ENCODE measurements around the gene DOCK4.

DOCK4 gene

GRCh38 chr7:111806232-111806631 is 400.0 kb downstream of the DOCK4 start:
- no peak overlapping the region for H3K4me3 ChIP-seq (ENCODE audit: low read depth, low read length)
- TF ChIP-seq, protein P1, sequence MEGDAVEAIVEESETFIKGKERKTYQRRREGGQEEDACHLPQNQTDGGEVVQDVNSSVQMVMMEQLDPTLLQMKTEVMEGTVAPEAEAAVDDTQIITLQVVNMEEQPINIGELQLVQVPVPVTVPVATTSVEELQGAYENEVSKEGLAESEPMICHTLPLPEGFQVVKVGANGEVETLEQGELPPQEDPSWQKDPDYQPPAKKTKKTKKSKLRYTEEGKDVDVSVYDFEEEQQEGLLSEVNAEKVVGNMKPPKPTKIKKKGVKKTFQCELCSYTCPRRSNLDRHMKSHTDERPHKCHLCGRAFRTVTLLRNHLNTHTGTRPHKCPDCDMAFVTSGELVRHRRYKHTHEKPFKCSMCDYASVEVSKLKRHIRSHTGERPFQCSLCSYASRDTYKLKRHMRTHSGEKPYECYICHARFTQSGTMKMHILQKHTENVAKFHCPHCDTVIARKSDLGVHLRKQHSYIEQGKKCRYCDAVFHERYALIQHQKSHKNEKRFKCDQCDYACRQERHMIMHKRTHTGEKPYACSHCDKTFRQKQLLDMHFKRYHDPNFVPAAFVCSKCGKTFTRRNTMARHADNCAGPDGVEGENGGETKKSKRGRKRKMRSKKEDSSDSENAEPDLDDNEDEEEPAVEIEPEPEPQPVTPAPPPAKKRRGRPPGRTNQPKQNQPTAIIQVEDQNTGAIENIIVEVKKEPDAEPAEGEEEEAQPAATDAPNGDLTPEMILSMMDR (conservative IDR thresholded peaks at IDR 0.05; ENCODE audit: low read depth, low read length), result no peak
- no peak for DNase-seq (ENCODE audit: low read depth)

GRCh38 chr7:111803015-111803758 is 403.0 kb downstream of the DOCK4 start:
- TF ChIP-seq, protein P1 (conservative IDR thresholded peaks at IDR 0.05; ENCODE audit: low read depth, low read length), result no peak
- DNase-seq (ENCODE audit: low read depth), result peak; percentile 75
- H3K4me3 ChIP-seq (ENCODE audit: low read depth, low read length), result no peak overlapping the region

DNA sequence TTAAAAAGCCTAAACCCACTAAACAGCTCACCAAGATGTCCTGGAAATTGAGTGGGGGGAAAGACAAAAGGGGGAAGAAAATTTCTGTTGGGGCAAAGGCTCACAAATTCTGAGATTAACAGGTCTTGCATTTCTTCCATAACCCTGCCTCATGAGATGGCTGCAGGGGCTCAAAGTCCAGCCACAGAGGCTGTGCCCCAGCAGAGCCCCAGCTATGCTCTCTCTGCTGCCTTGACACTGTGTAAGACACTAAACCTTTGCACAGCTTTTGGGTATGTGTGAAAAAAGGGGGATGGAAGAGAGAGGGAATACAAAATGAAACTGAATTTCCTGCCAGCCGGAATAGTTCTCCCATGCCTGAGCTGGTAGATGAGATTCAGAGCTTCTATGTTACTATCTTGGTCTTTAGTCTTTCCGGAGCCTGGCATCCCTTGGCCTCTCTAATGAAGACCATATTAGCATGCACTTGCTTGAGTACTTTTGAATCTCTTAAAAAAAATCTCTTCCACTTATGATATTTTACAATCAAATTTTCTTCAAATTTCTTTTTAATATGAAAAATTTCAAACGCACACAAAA is 403.9 kb downstream of the DOCK4 start:
- TF ChIP-seq, protein P1 (conservative IDR thresholded peaks at IDR 0.05; ENCODE audit: low read depth, low read length), result no peak
- no peak overlapping the region for H3K4me3 ChIP-seq (ENCODE audit: low read depth, low read length)
- no peak for DNase-seq (ENCODE audit: low read depth)

DNA sequence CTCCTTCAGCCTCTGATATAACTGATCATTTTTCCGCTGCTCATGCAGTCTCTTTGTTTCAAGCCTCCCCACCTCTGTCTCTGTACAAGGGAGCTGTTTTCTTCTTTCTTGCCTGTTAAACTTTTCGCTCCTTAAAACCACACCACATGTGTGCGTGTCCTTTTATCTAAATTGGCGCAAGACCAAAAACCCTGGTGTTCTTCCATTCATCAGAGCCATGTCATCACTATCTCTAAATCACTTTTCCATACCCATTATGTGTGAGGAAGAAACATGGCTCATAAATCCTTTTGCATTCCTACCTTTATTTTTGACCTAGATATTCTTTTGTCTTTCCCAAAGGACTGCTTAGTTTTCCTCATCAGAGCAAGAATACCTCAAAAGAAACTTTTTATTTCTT is 404.9 kb downstream of the DOCK4 start:
- no peak overlapping the region for H3K4me3 ChIP-seq (ENCODE audit: low read depth, low read length)
- no peak for DNase-seq (ENCODE audit: low read depth)
- TF ChIP-seq, protein P1 (conservative IDR thresholded peaks at IDR 0.05; ENCODE audit: low read depth, low read length), result no peak

GRCh38 chr7:111796671-111797070 is 409.5 kb downstream of the DOCK4 start:
- peak; percentile 38 for DNase-seq (ENCODE audit: low read depth)
- no peak overlapping the region for H3K4me3 ChIP-seq (ENCODE audit: low read depth, low read length)
- TF ChIP-seq, protein P1 (conservative IDR thresholded peaks at IDR 0.05; ENCODE audit: low read depth, low read length), result no peak

- DNase-seq (ENCODE audit: low read depth), result no peak
- no peak overlapping the region for H3K4me3 ChIP-seq (ENCODE audit: low read depth, low read length)
- TF ChIP-seq, protein P1 (conservative IDR thresholded peaks at IDR 0.05; ENCODE audit: low read depth, low read length), result no peak
Observed at GRCh38 chr7:111789870-111790269, 416.3 kb downstream of the DOCK4 start.

DNA sequence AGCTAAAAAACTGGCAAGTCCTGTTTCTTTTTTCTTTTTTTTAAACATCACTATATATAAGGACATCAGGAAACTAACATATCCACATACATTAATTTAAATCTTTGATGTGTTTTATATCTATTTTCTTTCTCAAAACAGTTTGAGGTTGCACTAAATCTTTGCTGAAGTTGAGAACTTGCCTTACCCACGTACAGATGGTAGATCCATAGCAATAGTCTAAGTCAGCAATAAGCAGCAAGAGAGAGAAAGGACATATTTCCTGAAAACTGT is 417.2 kb downstream of the DOCK4 start:
- DNase-seq (ENCODE audit: low read depth), result no peak
- TF ChIP-seq, protein P1 (conservative IDR thresholded peaks at IDR 0.05; ENCODE audit: low read depth, low read length), result no peak
- no peak overlapping the region for H3K4me3 ChIP-seq (ENCODE audit: low read depth, low read length)
